Activated naive CD4-positive, alpha-beta T cell (primary cell): ENCODE data around the gene C17orf114.

Experiments used
- DNase-seq, 4 experiments: peaks; one replicate each; lab custom pipeline; 2025; lab: John Stamatoyannopoulos, UW

The C17orf114 gene

DNA sequence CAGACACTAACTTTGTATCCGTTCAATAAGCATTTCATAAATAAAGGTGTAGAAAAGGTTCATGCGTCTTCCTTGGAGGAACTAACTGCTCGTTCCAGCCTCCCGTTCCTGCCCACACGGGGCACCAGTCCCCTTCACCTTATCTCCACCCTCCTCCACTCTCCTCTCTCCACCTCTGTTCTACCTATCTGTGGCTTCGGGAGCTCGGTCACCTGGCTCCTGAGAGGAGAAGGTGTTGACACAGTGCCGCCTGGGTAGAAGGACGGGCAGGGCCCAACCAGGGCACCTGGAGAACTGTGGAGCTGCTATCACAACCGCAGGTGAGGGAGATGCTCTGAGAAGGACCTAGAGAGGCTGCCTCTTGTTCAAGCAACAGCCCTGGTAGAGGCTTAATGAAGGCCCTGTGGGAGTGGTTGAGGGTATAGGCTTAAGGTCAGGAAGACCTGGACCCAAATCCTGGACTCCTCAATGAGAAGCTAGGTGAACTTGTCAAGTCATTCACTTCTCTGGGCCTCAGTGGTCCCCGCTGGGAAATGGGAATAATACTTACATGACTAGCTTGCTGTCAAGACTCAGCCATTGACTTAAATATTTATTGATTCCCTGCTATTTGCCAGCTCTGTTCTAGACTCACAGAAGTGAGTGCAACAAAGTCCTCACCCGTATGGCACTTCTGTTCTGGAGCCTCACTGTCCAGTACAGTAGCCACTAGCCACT, 21.4 kb upstream of the C17orf114 start:
- no peak for DNase-seq

DNA sequence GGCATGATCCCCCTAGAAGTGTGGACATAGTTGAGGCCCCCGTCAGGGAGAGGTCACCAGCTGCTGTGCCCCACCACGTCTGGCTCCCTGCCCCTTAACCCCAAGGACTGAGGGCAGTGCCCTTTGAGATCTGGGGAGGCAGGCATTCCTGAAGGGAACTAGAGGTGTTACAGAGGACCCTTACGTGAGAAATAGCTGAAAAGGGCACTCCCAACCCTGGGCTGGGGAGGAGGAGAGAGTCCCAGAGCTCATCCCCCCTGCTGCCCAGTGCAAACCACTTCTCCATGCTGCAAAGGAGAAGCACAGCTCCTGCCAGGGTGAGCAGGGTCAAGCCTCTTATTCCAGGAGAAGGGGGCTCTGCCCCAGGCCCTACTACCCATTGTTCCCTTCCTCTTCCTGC, 20.7 kb upstream of the C17orf114 start:
- no peak for DNase-seq

DNA sequence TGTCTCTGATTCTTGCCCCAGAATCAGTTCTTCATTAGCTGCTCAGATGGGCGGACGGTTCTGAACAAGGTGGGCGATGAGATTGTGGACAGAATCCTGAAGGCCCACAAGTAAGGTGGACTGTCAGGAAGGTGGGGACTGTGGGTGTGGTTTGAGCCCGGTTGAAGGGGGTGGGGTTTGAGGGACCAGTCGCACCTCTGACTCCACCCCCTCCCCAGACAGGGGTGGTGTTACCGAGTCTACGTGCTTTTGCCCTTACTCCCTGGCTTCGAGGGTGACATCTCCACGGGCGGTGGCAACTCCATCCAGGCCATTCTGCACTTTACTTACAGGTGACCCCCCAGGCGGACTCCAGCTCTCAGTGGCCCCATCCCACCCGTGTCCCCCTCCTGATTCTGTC, 16.1 kb upstream of the C17orf114 start:
- no peak for DNase-seq

DNA sequence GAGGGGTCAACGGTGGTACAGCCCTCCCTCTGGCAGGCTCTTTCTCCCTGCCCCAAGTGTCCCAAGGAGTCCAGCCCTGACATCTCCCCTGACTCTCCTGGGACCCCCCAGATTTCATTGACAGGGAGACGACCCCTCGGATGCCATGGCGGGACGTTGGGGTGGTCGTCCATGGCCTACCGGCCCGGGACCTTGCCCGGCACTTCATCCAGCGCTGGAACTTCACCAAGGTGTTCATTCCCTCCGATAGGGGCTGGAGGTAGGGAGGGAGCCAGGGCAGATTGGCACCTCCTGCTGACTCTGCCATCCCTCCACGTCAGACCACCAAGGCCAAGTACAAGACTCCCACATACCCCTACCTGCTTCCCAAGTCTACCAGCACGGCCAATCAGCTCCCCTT, 14.7 kb upstream of the C17orf114 start:
- DNase-seq = no peak

DNA sequence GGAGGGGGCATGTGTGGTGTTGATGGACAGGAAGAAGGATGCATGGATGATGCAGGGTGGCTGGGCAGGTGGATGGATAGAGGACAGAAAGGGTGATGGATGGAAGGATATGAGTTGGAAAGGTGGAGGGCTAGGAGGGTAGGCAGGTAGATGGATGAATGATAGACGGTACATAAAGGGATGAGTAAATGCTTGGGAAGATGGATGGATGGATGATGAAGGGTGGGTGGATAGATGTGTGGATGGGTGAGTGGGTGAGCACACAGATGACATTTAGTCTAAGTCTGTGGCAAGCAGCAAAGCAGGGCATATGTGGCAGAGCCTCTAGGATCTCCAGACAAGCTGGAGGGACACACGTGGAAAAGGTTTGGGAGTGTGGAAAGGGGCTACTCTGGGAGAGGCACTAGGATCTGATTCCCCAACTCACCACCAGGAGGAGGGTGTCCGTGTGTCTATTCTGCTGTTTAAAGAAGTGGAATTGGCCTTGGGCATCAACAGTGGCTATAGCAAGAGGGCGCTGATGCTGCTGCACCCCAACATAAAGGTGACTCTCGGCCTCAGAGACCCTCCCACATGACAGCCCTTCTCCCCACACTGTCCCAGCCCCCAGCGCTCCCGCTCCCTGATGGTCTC, 13.0 kb upstream of the C17orf114 start:
- DNase-seq = no peak

DNA sequence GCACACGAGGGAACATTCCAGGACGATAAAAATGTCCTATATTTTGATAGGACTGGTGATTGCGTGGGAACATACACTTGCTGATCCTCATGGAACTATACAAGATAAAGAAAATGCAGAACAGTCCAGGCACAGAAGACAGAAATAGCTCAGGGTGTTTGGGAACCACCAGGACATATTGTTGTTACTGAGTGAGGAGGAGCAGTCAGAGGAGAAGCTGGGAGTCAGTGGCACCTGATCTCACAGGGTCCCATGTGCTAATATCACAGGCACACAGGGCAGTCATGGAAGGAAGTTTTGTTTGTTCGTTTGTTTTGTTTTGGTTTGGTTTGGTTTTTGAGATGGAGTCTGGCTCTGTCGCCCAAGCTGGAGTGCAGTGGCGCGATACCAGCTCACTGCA, 10.6 kb upstream of the C17orf114 start:
- DNase-seq = no peak

DNA sequence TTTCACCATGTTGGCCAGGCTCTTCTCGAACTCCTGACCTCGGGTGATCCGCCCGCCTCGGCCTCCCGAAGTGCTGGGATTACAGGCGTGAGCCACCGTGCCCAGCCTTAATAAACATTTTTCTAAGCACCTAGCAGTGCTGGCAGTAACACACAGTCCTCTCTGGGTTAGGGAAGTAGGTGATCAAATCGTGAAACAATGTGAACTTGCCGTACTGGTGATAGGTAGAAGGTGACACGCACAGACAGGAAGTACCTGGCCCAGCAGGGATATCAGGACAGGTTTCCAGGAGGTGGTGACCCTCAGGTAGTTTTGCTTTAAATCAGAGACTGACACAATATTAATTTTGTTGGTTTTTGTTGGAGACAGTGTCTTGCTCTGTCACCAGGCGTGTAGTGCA, 9.3 kb upstream of the C17orf114 start:
- no peak for DNase-seq

DNA sequence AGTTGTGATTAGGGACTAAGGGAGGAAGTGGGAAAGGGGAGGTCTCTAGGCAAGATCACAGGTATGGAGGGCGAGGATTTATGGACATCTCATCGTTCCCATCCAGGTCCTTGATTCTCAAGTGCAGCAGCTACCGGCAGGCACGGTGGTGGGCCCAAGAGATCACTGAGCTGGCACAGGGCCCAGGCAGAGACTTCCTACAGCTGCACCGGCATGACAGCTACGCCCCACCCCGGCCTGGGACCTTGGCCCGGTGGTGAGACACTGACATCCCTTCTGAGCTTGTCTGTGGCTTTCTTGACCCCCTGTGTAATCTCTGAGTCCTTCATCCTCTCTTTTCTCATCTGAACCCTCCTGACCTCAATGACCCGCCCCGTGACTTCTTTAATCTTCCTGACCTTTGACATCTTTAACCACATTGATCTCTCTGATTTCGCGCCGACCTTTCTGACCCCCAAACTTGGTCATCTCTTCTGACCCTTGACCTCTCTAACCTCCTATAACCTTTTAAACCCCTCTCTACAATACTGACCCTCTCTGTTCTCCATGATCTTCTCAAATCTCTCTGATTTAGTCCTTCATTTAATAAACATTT, 8.7 kb upstream of the C17orf114 start:
- no peak for DNase-seq

DNA sequence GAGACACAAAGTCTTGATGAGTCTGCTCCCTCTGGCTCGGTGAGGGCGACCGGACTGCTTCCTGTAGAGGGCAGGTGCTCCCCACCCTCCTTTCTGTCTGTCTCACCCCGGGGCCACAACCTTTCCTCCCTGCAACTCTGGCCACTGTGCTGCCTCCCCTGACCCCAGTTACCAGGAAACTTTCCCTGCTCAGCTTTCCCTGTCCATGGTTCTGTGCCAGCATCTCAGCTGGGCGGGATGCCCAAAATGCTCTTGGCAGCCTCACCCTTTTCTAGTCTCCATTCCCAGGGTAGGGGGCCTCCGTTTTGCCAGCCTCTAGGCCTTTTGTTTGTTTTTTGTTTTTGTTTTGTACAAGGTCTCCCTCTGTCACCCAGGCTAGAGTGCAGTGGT, 6.2 kb upstream of the C17orf114 start:
- no peak for DNase-seq

DNA sequence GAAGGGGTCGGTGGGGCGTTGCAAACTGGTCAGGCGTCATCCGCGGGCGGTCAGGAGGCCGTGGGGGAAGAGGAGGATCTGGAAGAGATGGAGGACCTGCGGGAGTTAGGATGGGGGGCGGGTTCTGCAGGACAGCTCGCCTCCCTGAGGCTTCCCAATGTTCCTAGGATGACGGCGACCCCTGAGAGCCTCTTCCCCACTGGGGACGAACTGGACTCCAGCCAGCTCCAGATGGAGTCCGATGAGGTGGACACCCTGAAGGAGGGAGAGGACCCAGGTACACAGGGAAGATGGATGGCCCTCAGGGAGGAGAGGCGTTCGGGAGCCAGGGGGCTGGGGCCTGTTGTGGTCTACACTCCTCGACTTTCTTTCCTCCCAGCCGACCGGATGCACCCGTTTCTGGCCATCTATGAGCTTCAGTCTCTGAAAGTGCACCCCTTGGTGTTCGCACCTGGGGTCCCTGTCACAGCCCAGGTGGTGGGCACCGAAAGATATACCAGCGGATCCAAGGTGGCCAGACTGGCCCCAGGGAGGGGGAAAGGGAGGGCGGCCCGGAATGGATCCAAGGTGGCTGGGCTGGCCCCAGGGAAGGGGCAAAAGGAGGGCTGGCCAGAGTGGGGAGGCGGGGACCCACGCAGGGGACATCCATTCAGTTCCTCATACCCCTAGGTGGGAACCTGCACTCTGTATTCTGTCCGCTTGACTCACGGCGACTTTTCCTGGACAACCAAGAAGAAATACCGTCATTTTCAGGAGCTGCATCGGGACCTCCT, 5.7 kb upstream of the C17orf114 start:
- no peak for DNase-seq

DNA sequence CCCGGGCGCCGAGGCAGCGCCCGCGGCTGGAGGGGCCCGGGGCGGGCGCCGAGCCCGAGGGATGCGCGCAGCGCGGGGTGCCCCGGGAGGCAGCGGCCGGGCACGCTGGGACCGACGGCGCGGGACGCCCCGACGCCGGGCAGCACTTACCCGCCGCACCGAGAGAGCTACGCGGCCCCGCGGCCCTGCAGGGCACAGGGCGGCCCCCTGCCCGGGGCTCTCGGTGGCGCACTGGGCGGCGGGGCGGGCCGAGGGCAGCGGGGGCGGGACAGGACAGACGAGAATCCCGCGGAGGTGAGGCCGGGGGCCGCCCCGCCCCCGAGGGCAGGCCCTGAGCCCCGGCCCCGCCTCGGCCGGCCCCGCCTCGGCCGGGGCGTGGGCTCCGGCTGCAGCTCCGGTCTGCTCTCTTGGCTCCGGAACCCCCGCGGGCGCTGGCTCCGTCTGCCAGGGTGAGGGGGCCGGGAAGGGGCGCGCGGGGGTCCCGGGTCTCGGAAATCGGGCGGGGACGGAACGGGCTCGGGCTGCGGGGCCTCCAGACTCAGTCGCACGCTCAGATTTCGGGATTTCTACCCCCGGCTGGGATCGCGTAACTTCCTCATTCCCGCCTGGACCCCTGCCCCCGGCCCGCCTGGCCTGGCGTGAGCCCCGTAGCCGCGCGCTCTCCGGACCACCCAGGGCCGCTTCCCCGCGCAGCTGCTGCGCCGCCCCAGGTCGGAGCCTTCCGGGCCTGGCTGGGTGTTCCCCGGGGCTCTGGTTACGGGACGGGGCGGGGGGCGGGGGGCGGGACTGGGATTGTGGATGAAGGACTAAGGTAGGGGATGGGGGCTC, 4.9 kb upstream of the C17orf114 start, which contains the start of gene PLD2:
PLD2 (plus strand) TSS at position 376 of the 828 bp plus-strand sequence. CDS start 621 bp downstream, outside the sequence.
- peak; percentile 38 to 80 (median 62) for DNase-seq

DNA sequence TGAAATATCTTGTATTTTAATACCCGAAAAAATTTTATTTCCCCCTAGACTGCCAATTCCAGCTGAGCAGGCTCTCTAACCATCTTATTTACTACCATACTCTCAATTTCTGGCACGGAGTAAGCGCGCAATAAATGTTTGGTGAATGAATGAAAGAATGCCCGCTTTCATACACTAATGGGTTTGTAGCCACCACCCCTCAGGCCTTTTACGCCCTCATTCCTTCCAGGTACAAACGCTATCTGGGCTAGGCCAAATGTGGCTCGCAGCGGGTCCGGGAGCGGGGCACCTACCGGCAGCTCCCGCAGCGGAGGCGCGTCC, 4.3 kb upstream of the C17orf114 start:
- no peak for DNase-seq

DNA sequence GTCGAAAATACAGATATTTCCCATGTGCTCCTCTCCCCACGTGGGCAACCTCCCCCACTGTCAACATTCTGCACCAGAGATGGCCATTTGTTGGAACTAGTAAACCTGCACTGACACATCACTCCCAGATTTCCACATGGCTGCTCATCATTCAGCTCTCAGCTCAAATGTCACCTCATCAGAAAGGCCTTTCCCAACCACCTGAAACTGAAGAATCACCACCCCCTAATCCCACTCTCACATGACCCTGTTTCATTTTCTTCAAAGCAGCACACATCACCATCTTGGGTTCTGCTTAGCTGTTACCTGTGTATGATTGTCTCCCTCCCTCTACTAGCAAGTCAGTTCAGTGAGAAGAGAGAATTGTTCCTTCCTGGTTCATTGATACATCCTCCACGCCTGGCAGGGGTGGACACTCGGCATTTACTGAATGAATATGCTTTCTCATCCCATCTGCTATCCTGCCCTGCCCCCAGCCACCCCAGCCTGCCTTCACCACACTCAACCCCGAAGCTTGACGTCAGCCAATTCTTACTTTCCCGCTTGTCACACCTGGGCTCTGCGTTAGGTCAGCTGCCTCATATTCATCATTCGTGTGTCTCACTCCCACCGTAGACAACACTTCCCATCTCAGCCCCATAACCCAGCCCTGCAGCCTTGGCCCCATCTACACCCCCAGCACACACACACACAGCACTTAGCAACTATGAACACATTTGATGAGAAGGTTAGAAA, 1.5 kb downstream of the C17orf114 start:
- DNase-seq = no peak

DNA sequence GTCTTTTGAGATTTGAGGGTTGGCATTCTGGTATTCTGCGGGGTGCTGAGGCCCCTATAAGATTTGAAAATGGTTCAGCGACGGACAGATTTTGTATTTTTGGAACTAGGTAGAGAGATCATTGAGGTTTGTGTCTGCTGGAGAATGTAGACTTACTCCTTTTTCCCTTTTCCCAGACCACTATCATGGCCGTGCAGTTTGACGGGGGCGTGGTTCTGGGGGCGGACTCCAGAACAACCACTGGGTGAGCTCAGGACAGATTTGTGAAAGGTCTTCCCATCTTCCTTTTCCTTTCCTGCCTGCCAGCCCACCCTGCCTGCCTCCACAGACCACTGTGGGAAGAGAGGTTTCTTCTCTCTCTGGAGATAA, 5.6 kb downstream of the C17orf114 start:
- DNase-seq = no peak

DNA sequence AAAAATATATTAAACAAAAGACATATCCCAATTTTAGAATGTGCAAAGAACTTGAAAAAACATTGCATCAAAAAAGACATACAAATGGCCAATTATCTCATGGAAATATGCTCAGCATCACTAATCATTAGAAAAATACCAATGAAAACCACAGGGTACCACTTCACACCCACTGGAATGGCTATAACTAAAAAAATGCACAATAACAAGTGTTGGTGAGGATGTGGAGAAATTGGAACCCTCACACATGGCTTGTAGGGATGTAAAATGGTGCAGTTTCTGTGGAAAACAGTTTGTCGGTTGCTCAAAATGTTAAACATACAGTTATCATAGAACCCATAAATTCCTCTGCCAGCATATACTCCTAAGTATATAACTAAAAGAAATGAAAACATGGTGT, 7.0 kb downstream of the C17orf114 start:
- DNase-seq = no peak

DNA sequence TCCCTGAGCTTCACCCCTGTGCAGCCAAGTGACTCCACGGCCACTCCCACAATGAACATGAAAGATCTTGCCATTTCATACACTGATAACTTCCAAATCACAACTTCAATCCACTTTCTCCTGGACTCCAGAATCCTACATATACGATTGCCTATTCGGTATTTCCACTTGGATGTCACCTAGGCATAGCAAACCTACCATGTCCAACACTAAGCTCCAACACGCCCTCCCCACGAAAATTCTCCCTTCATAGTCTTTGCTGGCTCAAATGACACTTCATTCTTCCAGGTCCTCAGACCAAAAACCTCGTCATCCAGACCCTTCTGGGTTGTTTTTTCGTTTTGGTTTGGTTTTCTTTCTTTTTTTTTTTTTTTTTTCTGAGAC, 11.4 kb downstream of the C17orf114 start:
- no peak for DNase-seq

DNA sequence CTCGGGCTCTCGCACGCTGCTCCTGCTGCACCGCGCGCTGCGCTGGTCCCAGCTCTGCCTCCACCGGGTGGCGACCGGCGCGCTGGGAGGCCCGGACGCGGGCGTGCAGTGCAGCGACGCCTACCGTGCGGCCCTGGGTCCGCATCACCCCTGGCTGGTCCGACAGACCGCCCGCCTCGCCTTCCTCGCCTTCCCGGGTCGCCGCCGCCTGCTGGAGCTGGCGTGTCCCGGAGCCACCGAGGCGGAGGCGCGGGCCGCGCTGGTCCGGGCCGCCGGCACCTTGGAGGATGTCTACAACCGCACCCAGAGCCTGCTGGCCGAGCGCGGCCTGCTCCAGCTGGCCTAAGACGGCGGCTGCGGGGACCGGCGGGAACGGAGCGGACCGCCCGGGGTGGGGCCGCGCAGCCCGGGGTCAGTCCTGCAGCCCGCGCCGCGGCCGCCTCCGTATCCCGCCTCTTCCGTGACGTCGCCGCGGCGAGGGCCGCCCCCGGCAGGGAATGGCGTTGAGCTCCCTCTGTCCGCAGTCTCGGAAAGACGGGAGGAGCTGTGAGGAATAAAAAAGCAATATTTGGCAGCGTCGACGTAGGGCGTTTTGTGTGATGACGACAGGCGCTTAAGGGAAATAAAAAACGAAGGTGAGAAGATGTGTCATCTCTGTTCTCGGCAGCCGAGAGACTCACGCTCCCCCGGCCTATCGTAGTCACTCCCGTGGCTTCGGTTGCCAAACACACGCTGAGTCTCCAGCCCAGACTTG, 12.0 kb downstream of the C17orf114 start:
- peak; percentile 28 to 68 (median 50) for DNase-seq

DNA sequence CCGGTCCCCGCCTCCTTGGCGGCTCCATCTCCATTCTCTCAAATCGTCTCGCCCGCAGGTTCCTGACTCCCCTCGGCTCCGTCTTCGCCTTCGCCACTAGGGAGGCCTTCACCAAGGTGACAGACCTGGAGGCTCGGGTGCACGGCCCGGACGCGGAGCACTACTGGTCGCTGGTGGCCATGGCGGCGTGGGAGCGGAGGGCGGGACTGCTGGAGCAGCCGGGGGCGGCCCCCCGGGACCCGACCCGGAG, 12.5 kb downstream of the C17orf114 start:
- peak in 1 of 4 experiments; percentile 39 for DNase-seq

DNA sequence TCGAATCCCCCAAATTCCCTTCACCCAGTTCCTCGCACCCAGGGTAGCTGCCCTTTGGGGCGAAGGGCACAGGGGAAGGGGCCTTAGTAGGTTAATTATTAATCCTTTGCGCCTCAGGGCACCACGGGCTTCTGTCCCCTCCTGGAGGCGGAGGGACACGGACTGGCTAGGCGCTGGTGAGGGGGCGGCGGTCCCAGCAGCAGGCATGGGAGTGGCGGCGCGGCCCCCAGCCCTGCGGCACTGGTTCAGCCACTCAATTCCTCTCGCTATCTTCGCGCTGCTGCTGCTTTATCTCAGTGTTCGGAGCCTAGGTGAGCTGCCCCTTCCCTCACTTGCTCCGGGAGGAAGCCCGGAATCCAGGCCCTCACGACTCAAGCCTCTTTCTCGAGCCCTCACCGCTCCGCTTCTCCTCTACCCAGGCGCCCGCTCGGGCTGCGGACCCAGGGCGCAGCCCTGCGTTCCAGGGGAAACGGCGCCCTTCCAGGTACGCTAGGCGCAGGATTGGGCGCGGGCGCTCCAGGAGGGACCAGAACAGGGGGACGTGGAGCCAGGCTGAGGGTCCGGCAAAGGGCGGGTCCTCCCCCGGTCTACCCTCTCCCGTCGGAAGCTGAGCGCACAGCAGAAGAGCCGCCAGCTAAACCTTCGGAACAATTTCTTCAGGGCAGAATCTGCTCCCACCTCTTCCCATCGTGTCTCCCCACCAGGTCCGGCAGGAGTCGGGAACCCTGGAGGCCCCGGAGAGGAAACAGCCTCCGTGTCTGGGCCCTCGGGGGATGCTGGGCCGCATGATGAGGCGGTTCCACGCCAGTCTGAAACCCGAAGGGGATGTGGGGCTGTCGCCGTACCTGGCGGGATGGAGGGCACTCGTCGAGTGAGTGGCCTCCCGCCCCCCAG, 13.1 kb downstream of the C17orf114 start, which contains the start of gene GLTPD2:
GLTPD2 (plus strand) TSS at position 158 of the 894 bp plus-strand sequence; CDS start at position 206, 48 bp downstream.
- DNase-seq = no peak
